GM21786 (cell line): ENCODE measurements around the gene KMT2D.

ENCODE experiments used
- ATAC-seq: cut with Tn5 transposase; IDR thresholded peaks from one replicate; pipeline ENCODE4 v1.9.1; 2021; ENCODE audit not compliant: unreplicated experiment

The KMT2D gene

DNA sequence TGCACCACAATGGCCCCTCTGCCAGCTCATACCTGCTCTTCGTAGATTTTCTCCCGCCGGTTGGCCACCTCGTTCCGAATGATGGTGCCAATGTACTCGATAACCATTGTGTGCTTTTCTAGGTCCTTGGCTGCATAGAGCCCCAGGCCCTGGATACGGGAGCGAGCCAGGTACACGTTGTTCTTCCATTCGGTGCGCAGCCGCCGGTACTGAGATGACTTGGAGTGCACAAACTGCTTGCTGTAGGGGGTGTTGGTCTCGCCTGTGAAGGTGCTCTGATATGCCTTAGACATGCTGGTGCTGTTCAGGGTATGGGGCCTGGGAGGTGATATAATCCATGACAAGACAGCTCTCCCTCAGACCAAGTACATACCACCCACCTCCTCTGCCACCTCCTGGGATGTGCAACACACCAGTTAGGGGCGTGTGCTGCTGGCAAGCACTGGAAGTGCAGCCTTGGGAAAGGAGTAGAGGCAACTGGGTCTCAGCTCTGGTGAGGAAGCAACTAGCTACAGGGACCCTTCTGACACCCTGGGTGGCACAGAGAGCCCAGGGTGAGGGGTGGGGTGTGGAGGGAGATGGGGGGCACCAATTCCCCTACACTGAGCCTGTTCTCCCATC is 37.9 kb downstream of the KMT2D start:
- ATAC-seq: no peak

DNA sequence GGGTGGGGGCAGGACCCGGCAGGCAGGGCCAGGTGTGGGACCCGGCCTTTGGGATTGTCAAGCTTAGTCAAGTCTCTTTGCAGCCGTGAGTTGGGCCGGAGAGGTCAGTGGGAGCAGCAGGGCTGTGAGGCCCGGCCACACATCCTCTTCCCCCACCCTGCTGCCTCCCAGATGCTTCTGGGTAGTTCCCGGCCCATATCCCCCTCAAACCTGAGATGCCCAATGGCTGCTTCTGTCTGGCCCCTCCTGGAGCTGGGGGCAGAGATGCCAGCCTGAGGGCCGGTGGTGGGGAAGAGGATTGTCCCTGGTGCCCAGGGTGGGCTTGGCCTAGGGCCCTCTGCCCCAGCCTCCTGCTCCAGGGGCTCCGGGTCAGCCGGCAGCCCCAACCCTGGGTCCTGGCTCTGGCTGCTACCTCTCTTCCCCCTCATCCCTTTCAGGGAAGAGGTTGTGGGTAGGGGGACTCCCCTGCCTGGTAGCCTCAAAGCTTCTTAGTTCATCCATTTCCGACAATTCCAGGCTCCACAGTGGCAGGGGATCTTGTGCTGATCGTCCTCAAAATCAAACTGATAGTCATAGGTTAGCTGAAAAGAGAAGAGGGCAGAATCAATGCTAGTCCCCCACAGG is 39.2 kb downstream of the KMT2D start:
- ATAC-seq: no peak

DNA sequence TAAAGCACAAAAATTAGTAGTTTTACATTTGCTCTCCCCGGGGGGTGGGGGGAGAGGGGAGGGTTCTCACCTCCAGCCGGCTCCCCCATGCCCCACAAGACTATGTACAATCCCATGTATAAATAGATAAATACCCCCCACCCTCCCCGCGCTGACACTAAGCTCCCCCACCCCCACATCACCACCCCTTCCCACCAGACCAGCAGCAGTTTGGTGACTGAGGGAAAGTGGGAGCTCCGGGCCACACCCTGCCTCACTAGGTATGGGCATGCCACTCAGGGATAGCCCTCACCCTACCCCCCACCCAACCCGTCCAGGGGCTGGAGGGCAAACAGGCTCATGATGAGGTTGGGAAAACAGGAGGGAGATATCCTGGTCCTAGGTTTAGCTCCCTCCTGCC is 40.2 kb downstream of the KMT2D start:
- no peak for ATAC-seq

DNA sequence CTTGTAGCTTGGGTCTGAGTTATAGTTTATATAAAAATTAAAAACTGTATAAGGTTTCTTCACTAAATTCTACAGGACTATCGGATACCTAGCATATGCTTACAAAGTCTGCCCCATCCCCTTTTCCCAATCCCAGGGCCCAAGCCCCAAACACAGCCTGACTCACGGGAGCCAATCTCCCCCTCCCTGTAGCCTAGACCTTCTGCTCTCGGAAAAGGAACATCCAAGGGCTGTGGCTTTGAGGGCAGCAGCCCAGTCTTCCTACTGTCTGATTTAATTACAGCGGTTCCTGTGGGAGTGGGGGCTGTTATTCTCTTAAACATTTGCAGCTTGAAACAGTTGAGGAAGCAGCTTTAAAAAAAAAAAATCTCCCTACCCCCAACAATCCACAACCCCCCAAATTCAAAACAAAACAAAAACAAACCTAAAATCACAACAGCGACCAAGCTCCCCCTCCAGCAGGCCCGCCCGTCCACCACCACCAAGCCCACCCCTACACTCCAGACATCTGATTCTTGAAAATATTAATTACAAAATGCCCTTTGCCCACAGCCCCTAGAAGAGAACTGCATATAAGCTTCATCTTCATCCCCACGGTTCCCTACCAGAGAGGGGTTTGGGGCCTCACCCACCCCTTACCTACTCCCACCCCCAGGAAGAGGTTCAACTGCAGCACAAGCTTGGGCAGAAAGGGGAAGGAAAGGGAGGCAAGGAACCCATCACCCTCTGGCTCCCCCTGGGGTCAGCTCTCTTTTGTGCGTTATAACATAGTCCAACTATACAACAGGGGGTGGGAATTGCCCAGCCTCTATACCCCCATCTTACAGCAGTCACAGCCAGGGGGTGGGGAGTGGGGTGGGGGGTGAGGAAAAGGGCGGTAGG is 40.9 kb downstream of the KMT2D start:
- ATAC-seq: no peak

DNA sequence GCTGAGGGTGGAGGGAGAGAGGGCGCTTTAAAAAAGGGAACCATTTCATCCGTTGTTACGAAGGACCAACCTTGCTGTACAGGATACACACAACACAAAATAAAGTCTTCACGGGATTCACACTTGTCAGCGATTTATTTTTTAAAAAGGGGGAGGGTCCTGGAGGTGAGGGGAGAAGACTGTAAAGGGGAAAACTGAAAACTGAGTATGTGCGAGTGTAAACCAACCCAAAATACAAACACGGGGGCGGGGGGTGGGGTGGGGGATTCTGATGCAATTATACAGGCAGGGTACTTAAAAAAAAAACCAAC is 41.5 kb downstream of the KMT2D start:
- peak; percentile 13 for ATAC-seq

DNA sequence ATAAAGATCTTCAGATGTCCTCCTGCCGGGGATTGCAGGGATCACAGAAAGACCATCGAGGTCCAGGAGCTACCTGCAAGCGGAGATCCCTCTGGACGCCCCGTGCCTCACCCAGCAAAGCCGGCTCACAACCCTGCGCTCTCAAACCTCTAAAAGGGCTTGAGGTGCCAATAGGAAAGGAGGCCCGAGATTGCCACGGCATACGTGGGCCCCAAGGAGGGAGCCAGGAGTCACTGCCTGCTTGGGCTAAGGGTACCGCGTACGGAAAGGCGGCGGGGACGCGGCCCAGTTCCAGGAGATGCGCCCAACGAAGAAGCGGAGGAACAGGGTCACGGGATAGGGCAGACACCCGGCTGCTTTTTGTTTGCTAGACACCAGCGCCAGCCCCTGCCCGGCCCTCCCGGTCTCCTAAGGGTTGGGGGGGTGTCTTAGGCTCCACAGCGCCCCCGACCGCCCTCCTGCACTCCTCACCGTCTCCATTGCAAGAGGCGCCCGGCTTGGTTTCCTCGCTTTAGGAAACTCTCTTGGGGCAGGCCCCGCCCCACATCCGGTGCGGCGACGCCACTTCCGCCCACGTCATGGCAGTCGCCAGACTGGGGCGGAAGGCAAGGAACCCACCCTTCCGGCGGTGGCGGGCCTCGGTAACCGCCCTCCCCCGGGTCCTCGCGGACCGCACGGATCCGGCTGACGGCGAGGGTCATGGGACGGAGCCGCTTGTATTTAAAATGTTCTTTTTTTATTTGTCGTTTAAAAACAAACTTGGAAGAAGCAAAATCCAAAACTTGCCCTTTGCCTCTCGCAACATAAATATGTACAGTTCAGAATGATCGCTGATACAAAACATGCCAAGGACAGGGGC is 42.1 kb downstream of the KMT2D start, which contains the start of gene PRKAG1:
Gene PRKAG1, minus strand, starts transcription at position 516 of the 859 bp plus-strand sequence. Its CDS starts 36 bp downstream, at position 480.
- ATAC-seq: peak; percentile 90

DNA sequence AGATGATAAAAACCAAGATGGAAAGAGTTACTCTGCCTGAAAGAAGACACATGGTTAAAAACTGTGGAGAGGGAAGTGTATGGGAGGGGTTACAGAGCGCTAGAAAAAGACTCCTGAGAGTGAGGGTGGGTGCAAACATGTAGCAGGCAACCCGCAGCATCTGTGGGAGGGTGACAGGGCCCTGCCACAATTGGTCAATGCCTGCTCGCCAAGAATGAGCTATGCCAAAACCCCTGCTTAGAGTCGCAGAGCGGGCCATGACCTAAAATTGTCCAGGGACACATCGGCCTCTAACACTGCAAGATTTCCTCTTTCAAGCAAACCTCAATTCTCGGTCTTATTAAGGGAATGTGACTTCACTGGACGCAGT is 42.7 kb downstream of the KMT2D start:
- ATAC-seq: peak; percentile 5

DNA sequence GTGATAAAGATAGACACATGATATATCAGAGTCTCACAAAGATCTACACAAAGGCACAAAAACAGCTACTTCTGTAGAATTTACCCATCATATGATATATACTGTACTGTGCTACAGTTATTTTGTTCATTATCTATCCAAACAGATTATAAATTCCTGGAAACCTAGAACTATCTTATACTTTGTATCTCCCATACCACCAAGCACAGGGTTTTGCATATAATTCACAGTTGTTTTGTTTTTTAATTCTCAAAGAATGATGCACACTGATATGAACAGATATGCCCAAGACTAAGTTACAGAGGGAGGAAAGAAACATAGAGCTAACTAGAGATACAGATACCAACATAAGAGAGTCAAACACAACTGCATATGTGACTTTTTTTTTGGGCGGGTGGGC is 45.4 kb downstream of the KMT2D start:
- no peak for ATAC-seq

DNA sequence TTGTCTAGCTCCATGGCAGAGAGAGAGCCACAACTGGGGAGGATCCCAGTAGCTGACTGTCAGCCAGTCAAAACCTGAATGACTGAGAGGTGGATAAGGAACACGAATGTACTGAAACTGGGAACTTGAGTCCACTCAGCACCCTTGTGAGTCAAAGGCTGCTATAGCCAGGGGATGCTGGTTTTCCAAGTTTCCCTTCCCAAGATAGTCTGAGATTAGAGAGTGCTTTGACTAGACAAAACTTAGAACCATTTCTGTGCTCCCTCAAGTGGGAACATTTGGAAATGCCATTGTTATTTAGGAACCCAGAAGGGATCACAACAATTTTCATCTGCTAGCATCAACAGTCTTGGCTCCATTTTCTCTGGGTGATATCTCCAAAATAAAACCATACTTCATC is 46.0 kb downstream of the KMT2D start:
- no peak for ATAC-seq

DNA sequence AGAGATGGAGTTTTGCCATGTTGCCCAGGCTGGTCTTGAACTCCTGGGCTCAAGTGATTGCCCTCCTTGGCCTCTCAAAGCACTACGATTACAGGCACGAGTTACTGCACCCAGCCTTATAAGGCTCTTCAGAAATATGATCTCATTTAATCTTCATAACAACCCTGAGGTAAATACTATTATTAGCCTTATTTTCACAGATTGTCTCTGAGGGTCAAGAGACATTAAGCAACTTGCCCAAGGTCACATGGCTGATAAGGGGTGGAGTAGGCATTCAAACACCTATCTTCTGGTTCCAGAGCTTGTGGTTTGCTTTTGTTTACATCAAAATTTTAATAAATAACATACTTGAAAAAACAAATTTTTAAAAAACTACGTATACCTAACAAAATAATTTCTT is 47.2 kb downstream of the KMT2D start:
- ATAC-seq: no peak

DNA sequence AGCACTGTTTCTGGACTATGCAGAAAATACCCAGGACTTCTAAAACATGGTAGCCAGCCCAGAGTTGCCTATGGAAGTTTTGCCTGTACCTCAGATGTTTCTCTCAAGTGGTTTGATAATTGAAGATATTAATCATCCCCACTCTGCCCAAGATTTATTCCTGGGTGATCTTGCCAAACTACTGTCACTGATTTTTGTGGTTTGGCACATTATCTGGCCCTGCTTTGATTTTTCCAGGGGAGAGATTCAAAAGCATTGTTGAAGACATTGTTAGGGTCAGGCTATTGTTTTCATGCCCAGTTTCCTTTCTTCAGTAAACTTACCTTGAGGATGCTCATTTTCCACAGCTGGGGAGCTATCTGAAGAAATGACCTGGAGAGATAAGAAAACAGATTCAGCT is 47.9 kb downstream of the KMT2D start:
- no peak for ATAC-seq
